DOHH2 (cell line): Measurements from ENCODE around the gene RIPK1.

Experiments used
- CTCF ChIP-seq: fragments of 200-600 bp; sonication (generic); IDR thresholded peaks from one replicate; pipeline ENCODE4 v1.5.1; 2014; ENCODE audit warnings: antibody characterized with exemption, mild to moderate bottlenecking, low read depth, low read length; ENCODE audit not compliant: poor library complexity, severe bottlenecking
- EZH2phosphoT487 ChIP-seq: fragments of 200-600 bp; sonication (generic); IDR thresholded peaks from 2 replicates; pipeline ENCODE4 v1.6.1; 2017; ENCODE audit warnings: borderline replicate concordance, mild to moderate bottlenecking, antibody characterized with exemption, low read length, moderate library complexity, mixed read lengths

- TF ChIP-seq CTCF = no peak
- no peak for TF ChIP-seq EZH2phosphoT487
Measured at GRCh38 chr6:3071568-3071967, 3.3 kb downstream of the RIPK1 start.
